ENCODE data around the gene COPB2. TPM values are rescaled to one million over a fixed set of nuclear protein-coding genes. Genes with fewer than 3 reads are reported as not detected.
A peak's percentile ranks its signal among the peaks of the same experiment; 100 is the strongest.

Gene COPB2
- total and polyA plus RNA-seq, 10 of the 15 experiments (the other 5 are each of a cell fraction or from before 2014, with no cell fraction given): 51.3 to 143 (median 116) TPM

GRCh38 chr3:139389552-139390368, at the start of gene COPB2 (continued):
- peak; percentile 73; the same call in 1 of the 2 replicates for TF ChIP-seq ZBED1 (IDR thresholded peaks at IDR 0.05; ENCODE audit: borderline replicate concordance)
- 0 out of 2 replicates have a peak, but pooled peaks have one; percentile 23 for TF ChIP-seq NFYB (IDR thresholded peaks at IDR 0.05; ENCODE audit: insufficient read depth, low read depth, low read length)
- TF ChIP-seq, protein P1, sequence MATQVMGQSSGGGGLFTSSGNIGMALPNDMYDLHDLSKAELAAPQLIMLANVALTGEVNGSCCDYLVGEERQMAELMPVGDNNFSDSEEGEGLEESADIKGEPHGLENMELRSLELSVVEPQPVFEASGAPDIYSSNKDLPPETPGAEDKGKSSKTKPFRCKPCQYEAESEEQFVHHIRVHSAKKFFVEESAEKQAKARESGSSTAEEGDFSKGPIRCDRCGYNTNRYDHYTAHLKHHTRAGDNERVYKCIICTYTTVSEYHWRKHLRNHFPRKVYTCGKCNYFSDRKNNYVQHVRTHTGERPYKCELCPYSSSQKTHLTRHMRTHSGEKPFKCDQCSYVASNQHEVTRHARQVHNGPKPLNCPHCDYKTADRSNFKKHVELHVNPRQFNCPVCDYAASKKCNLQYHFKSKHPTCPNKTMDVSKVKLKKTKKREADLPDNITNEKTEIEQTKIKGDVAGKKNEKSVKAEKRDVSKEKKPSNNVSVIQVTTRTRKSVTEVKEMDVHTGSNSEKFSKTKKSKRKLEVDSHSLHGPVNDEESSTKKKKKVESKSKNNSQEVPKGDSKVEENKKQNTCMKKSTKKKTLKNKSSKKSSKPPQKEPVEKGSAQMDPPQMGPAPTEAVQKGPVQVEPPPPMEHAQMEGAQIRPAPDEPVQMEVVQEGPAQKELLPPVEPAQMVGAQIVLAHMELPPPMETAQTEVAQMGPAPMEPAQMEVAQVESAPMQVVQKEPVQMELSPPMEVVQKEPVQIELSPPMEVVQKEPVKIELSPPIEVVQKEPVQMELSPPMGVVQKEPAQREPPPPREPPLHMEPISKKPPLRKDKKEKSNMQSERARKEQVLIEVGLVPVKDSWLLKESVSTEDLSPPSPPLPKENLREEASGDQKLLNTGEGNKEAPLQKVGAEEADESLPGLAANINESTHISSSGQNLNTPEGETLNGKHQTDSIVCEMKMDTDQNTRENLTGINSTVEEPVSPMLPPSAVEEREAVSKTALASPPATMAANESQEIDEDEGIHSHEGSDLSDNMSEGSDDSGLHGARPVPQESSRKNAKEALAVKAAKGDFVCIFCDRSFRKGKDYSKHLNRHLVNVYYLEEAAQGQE (IDR thresholded peaks at IDR 0.05; ENCODE audit: low read depth, low read length): no peak
- TF ChIP-seq PAX8 (IDR thresholded peaks at IDR 0.05): no peak
- TF ChIP-seq, protein P2, sequence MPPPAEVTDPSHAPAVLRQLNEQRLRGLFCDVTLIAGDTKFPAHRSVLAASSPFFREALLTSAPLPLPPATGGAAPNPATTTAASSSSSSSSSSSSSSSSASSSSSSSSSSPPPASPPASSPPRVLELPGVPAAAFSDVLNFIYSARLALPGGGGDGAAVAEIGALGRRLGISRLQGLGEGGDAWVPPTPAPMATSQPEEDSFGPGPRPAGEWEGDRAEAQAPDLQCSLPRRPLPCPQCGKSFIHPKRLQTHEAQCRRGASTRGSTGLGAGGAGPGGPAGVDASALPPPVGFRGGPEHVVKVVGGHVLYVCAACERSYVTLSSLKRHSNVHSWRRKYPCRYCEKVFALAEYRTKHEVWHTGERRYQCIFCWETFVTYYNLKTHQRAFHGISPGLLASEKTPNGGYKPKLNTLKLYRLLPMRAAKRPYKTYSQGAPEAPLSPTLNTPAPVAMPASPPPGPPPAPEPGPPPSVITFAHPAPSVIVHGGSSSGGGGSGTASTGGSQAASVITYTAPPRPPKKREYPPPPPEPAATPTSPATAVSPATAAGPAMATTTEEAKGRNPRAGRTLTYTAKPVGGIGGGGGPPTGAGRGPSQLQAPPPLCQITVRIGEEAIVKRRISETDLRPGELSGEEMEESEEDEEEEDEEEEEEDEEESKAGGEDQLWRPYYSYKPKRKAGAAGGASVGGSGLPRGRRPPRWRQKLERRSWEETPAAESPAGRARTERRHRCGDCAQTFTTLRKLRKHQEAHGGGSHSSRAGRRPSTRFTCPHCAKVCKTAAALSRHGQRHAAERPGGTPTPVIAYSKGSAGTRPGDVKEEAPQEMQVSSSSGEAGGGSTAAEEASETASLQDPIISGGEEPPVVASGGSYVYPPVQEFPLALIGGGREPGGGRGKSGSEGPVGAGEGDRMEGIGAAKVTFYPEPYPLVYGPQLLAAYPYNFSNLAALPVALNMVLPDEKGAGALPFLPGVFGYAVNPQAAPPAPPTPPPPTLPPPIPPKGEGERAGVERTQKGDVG (CRISPR knock-in tag; IDR thresholded peaks at IDR 0.05): no peak
- no peak for TF ChIP-seq USF1 (IDR thresholded peaks at IDR 0.05; ENCODE audit: borderline replicate concordance, extremely low read length, insufficient read depth, low read depth, low read length)
- peak; percentile 69; the same call in 1 of the 2 replicates for TF ChIP-seq POLR2AphosphoS2 (IDR thresholded peaks at IDR 0.05; ENCODE audit: low read depth, low read length)
- TF ChIP-seq IKZF1 (conservative IDR thresholded peaks at IDR 0.05): peak; percentile 65
- TF ChIP-seq RBBP5 (conservative IDR thresholded peaks at IDR 0.05): no peak
- peak; percentile 100 for TF ChIP-seq CHD2 (IDR thresholded peaks at IDR 0.05; ENCODE audit: borderline replicate concordance, low read depth, low read length)
- TF ChIP-seq PBX3 (IDR thresholded peaks at IDR 0.05; ENCODE audit: insufficient replicate concordance, low read depth, low read length): peak; percentile 76
- TF ChIP-seq KDM1A (IDR thresholded peaks at IDR 0.05; ENCODE audit: borderline replicate concordance): no peak
- TF ChIP-seq, protein P3, sequence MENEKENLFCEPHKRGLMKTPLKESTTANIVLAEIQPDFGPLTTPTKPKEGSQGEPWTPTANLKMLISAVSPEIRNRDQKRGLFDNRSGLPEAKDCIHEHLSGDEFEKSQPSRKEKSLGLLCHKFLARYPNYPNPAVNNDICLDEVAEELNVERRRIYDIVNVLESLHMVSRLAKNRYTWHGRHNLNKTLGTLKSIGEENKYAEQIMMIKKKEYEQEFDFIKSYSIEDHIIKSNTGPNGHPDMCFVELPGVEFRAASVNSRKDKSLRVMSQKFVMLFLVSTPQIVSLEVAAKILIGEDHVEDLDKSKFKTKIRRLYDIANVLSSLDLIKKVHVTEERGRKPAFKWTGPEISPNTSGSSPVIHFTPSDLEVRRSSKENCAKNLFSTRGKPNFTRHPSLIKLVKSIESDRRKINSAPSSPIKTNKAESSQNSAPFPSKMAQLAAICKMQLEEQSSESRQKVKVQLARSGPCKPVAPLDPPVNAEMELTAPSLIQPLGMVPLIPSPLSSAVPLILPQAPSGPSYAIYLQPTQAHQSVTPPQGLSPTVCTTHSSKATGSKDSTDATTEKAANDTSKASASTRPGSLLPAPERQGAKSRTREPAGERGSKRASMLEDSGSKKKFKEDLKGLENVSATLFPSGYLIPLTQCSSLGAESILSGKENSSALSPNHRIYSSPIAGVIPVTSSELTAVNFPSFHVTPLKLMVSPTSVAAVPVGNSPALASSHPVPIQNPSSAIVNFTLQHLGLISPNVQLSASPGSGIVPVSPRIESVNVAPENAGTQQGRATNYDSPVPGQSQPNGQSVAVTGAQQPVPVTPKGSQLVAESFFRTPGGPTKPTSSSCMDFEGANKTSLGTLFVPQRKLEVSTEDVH (IDR thresholded peaks at IDR 0.05; ENCODE audit: low read depth, partially characterized antibody): no peak
- no peak for TF ChIP-seq SUZ12 (IDR thresholded peaks at IDR 0.05; ENCODE audit: unreplicated experiment)
- TF ChIP-seq FOS (IDR thresholded peaks at IDR 0.05; ENCODE audit: borderline replicate concordance, extremely low read depth, insufficient read length): no peak
- TF ChIP-seq SIN3A (IDR thresholded peaks at IDR 0.05; ENCODE audit: low read depth, low read length): no peak
- TF ChIP-seq POLR2A (IDR thresholded peaks at IDR 0.05; ENCODE audit: low read depth, low read length): peak; percentile 93
